CD14-positive monocyte (primary cell): ENCODE measurements around the gene BRS3. TPM values are rescaled to one million over a fixed set of nuclear protein-coding genes. Genes with fewer than 3 reads are reported as not detected.

ENCODE experiments used
- DNase-seq, 3 donors: peaks; one replicate each; pipeline ENCODE4 v3.0.0-alpha.2; 2011 to 2022
- H2AFZ ChIP-seq: 2 replicates; pipeline ENCODE4 v1.6.0; 2012; ENCODE audit warnings: mild to moderate bottlenecking, low read depth, low read length, inconsistent platforms; ENCODE audit not compliant: insufficient read depth, poor library complexity, severe bottlenecking
- H3K27ac ChIP-seq, 2 donors: 1 replicate in 1 of 2; 2 replicates in 1 of 2; pipeline ENCODE4 v1.5.1; 2012 to 2013; ENCODE audit warnings: low read length in 2 of 2, control low read depth in 1 of 2, inconsistent platforms in 1 of 2, low read depth in 1 of 2, mild to moderate bottlenecking in 1 of 2
- H3K27me3 ChIP-seq, 2 donors: one replicate each; pipeline versions ENCODE4 v1.6.0 to v1.6.1; 2011 to 2013; ENCODE audit warnings: low read length in 2 of 2; ENCODE audit not compliant: control insufficient read depth in 2 of 2, insufficient read depth in 2 of 2
- H3K36me3 ChIP-seq, 2 donors: replicated peaks in 1 of 2; 1 replicate in 1 of 2; 2 replicates in 1 of 2; pipeline versions ENCODE4 v1.5.1 to v1.6.1; 2012 to 2013; ENCODE audit warnings: low read length in 2 of 2, control low read depth in 1 of 2, inconsistent platforms in 1 of 2, mild to moderate bottlenecking in 1 of 2; ENCODE audit not compliant: insufficient read depth in 2 of 2, control insufficient read depth in 1 of 2
- H3K4me1 ChIP-seq, 2 donors: 1 replicate in 1 of 2; 2 replicates in 1 of 2; pipeline versions ENCODE4 v1.5.1 to v1.6.1; 2012 to 2013; ENCODE audit warnings: low read length in 2 of 2, control low read depth in 1 of 2, inconsistent platforms in 1 of 2, mild to moderate bottlenecking in 1 of 2, moderate library complexity in 1 of 2; ENCODE audit not compliant: insufficient read depth in 2 of 2, control insufficient read depth in 1 of 2
- H3K4me2 ChIP-seq: replicated peaks from 2 replicates; pipeline ENCODE3; 2012; ENCODE audit warnings: low read length, moderate library complexity, mild to moderate bottlenecking; ENCODE audit not compliant: poor library complexity, severe bottlenecking; ENCODE audit errors: extremely low read depth
- H3K4me3 ChIP-seq, 3 experiments: fragments of 200-600 bp in 1 of 3; sonication (generic) in 1 of 3; replicated peaks in 1 of 3; 1 replicate in 2 of 3; 2 replicates in 1 of 3; pipeline ENCODE4 v1.5.1; 2011 to 2013; ENCODE audit warnings: low read length in 3 of 3, mild to moderate bottlenecking in 3 of 3, control low read depth in 2 of 3, low read depth in 2 of 3, inconsistent platforms in 1 of 3, moderate library complexity in 1 of 3
- H3K79me2 ChIP-seq: 2 replicates; pipeline ENCODE4 v1.6.0; 2012; ENCODE audit warnings: mild to moderate bottlenecking, control low read depth, inconsistent platforms, low read length, moderate library complexity; ENCODE audit not compliant: insufficient read depth
- H3K9ac ChIP-seq: 2 replicates; pipeline ENCODE4 v1.6.0; 2017; ENCODE audit warnings: low read length, mild to moderate bottlenecking; ENCODE audit not compliant: insufficient read depth, poor library complexity, severe bottlenecking
- H3K9me3 ChIP-seq, 2 donors: replicated peaks in 1 of 2; 1 replicate in 1 of 2; 2 replicates in 1 of 2; pipeline versions ENCODE4 v1.5.1 to v1.6.1; 2012 to 2013; ENCODE audit warnings: low read length in 2 of 2, control low read depth in 1 of 2; ENCODE audit not compliant: control insufficient read depth in 1 of 2, insufficient read depth in 1 of 2
- H4K20me1 ChIP-seq: 2 replicates; pipeline ENCODE4 v1.6.0; 2012; ENCODE audit warnings: mild to moderate bottlenecking, low read length, control low read depth, moderate library complexity; ENCODE audit not compliant: insufficient read depth
- H3K27ac Mint-ChIP-seq, 7 donors: one replicate each; pipeline ENCODE4 v1.8.0; 2020; ENCODE audit warnings: mild to moderate bottlenecking in 7 of 7, mixed read lengths in 7 of 7, moderate library complexity in 6 of 7, inconsistent platforms in 2 of 7
- H3K27me3 Mint-ChIP-seq, 3 donors: one replicate each; pipeline ENCODE4 v1.8.0; 2021 to 2022; ENCODE audit warnings: low read depth in 3 of 3, mild to moderate bottlenecking in 3 of 3, mixed read lengths in 3 of 3, moderate library complexity in 3 of 3, inconsistent platforms in 1 of 3
- H3K36me3 Mint-ChIP-seq, 2 donors: one replicate each; pipeline ENCODE4 v1.8.0; 2020; ENCODE audit warnings: mixed read lengths in 2 of 2, inconsistent platforms in 1 of 2, mild to moderate bottlenecking in 1 of 2
- H3K4me1 Mint-ChIP-seq: one replicate; pipeline ENCODE4 v1.8.0; 2020; ENCODE audit warnings: mild to moderate bottlenecking, mixed read lengths
- H3K4me3 Mint-ChIP-seq, 2 donors: one replicate each; pipeline ENCODE4 v1.8.0; 2020; ENCODE audit warnings: mild to moderate bottlenecking in 2 of 2, mixed read lengths in 2 of 2, moderate library complexity in 1 of 2
- H3K9me3 Mint-ChIP-seq, 7 donors: one replicate each; pipeline ENCODE4 v1.8.0; 2020 to 2022; ENCODE audit warnings: mixed read lengths in 7 of 7, mild to moderate bottlenecking in 6 of 7, moderate library complexity in 6 of 7, inconsistent platforms in 2 of 7
- CTCF ChIP-seq: fragments of 200-600 bp; IDR thresholded peaks from one replicate; pipeline ENCODE4 v1.8.0; 2022; ENCODE audit warnings: antibody characterized with exemption, mild to moderate bottlenecking
- WGBS: methylation state at CpG from one replicate; pipeline ENCODE4 v1.1.5; 2013; ENCODE audit warnings: missing lambda C conversion rate; ENCODE audit not compliant: insufficient coverage; 5-methylcytosine and 5-hydroxymethylcytosine counted together
- intact Hi-C, 2 donors: fragments of 100-400 bp; cut with micrococcal nuclease; formaldehyde crosslinking; loops; one replicate each; pipeline versions ENCODE4 v1.15.0 to v1.15.1; 2023
- polyA plus RNA-seq, 3 donors: library from polyadenylated mRNA; depleted of rRNA in 1 of 3; unstranded in 2 of 3; stranded (reverse) in 1 of 3; fragments of 300-500 nt in 2 of 3; fragments of >200 nt in 1 of 3; fragmentation: Illumina TruSeq in 2 of 3; gene quantifications; 1 replicate in 2 of 3; 2 replicates in 1 of 3; pipeline ENCODE4 v1.2.3, GENCODE V29; 2012 to 2021

The BRS3 gene
- polyA plus RNA-seq, 3 donors: not detected

- H3K9ac ChIP-seq: no peak overlapping the region
- H3K27ac Mint-ChIP-seq: no peak overlapping the region
- no peak overlapping the region for H3K27ac ChIP-seq
- H4K20me1 ChIP-seq: no peaks in the 10 kb centered on the region
- H3K4me1 Mint-ChIP-seq: no peaks in the 10 kb centered on the region
- H3K27me3 Mint-ChIP-seq: no peaks in the 10 kb centered on the region
- H3K4me2 ChIP-seq: no peak overlapping the region
- H3K4me3 Mint-ChIP-seq: no peak overlapping the region
- H3K79me2 ChIP-seq: no peaks in the 10 kb centered on the region
- H2AFZ ChIP-seq: no peak overlapping the region
- peaks cover 0 to 5% (median 4%) of the 10 kb centered on the region in 7 donors for H3K9me3 Mint-ChIP-seq
- no peaks in the 10 kb centered on the region for H3K27me3 ChIP-seq
- no peaks in the 10 kb centered on the region for H3K36me3 Mint-ChIP-seq
- intact Hi-C loops: no loop called here
- no peaks in the 10 kb centered on the region for H3K9me3 ChIP-seq
- no peak overlapping the region for H3K4me3 ChIP-seq
- no peak for TF ChIP-seq CTCF
- no peaks in the 10 kb centered on the region for H3K4me1 ChIP-seq
- no peak for DNase-seq
- H3K36me3 ChIP-seq: no peaks in the 10 kb centered on the region
These were observed 39.8 kb upstream of the BRS3 start for GRCh38 chrX:136447968-136448367.

GRCh38 chrX:136450050-136450830 is 37.5 kb upstream of the BRS3 start:
- H3K9ac ChIP-seq: no peak overlapping the region
- intact Hi-C loops: no loop called here
- no peaks in the 10 kb centered on the region for H3K79me2 ChIP-seq
- TF ChIP-seq CTCF: no peak
- no peak overlapping the region for H2AFZ ChIP-seq
- no peaks in the 10 kb centered on the region for H4K20me1 ChIP-seq
- H3K4me1 ChIP-seq: no peaks in the 10 kb centered on the region
- no peak for DNase-seq
- no peaks in the 10 kb centered on the region for H3K9me3 ChIP-seq
- no peak overlapping the region for H3K27ac ChIP-seq
- no peaks in the 10 kb centered on the region for H3K27me3 ChIP-seq
- no peak overlapping the region for H3K4me2 ChIP-seq
- Mint-ChIP-seq H3K27me3 (no peaks in the 10 kb centered on the region), H3K36me3 (no peaks in the 10 kb centered on the region), H3K27ac (no peak overlapping the region), H3K4me3 (no peak overlapping the region), H3K9me3 (peaks cover 0 to 5% (median 4%) of the 10 kb centered on the region in 7 donors), H3K4me1 (no peaks in the 10 kb centered on the region)
- no peaks in the 10 kb centered on the region for H3K36me3 ChIP-seq
- no peak overlapping the region for H3K4me3 ChIP-seq
- WGBS: 95% methylated on average over 4 of the region's 8 CpGs
